Mammary epithelial cell (primary cell): ENCODE data around the gene NDUFAF2.

ENCODE experiments used
- CTCF ChIP-seq, 2 donors: IDR thresholded peaks in 1 of 2; conservative IDR thresholded peaks in 1 of 2; 2 replicates each; pipeline ENCODE4 v1.5.1; 2011 to 2012; ENCODE audit warnings: inconsistent platforms in 2 of 2, low read length in 2 of 2, mild to moderate bottlenecking in 2 of 2, control low read depth in 1 of 2, low read depth in 1 of 2; ENCODE audit not compliant: insufficient read depth in 1 of 2; ENCODE audit errors: extremely low read depth in 1 of 2
- EZH2 ChIP-seq: IDR thresholded peaks from 2 replicates; pipeline ENCODE4 v1.6.1; 2012; ENCODE audit warnings: low read length, inconsistent platforms, borderline replicate concordance

GRCh38 chr5:60927450-60927849 lies 17.6 kb upstream of the NDUFAF2 start:
- TF ChIP-seq CTCF (conservative IDR thresholded peaks at IDR 0.05 in 1 of 2, IDR thresholded peaks at IDR 0.05 in 1 of 2; ENCODE audit: extremely low read depth in 1 of 2, insufficient read depth in 1 of 2, low read depth in 1 of 2, low read length in 2 of 2) (no peak), EZH2 (no peak)
